BE2C (cell line): ENCODE data around the gene HCRTR1.

ENCODE experiments used
- DNase-seq: peaks from one replicate; pipeline ENCODE4 v3.0.0-alpha.2; 2020
- H3K27me3 ChIP-seq: fragments of 250-450 bp; sonication (Bioruptor Pico); 2 replicates; pipeline ENCODE4 v1.5.1; 2020; ENCODE audit warnings: mild to moderate bottlenecking
- H3K36me3 ChIP-seq: fragments of 250-450 bp; sonication (Bioruptor Pico); 2 replicates; pipeline ENCODE4 v1.5.1; 2020; ENCODE audit warnings: mild to moderate bottlenecking
- H3K4me1 ChIP-seq: fragments of 250-450 bp; sonication (Bioruptor Pico); 2 replicates; pipeline ENCODE4 v1.5.1; 2020
- H3K4me3 ChIP-seq: 2 replicates; pipeline ENCODE4 v1.5.1; 2011; ENCODE audit warnings: low read depth, low read length
- H3K9me3 ChIP-seq: fragments of 250-450 bp; sonication (Bioruptor Pico); 2 replicates; pipeline ENCODE4 v1.5.1; 2020
- TF ChIP-seq, protein P1 (sequence below): IDR thresholded peaks from 2 replicates; pipeline ENCODE4 v1.5.1; 2012; ENCODE audit warnings: mild to moderate bottlenecking, low read depth, low read length

The HCRTR1 gene

DNA sequence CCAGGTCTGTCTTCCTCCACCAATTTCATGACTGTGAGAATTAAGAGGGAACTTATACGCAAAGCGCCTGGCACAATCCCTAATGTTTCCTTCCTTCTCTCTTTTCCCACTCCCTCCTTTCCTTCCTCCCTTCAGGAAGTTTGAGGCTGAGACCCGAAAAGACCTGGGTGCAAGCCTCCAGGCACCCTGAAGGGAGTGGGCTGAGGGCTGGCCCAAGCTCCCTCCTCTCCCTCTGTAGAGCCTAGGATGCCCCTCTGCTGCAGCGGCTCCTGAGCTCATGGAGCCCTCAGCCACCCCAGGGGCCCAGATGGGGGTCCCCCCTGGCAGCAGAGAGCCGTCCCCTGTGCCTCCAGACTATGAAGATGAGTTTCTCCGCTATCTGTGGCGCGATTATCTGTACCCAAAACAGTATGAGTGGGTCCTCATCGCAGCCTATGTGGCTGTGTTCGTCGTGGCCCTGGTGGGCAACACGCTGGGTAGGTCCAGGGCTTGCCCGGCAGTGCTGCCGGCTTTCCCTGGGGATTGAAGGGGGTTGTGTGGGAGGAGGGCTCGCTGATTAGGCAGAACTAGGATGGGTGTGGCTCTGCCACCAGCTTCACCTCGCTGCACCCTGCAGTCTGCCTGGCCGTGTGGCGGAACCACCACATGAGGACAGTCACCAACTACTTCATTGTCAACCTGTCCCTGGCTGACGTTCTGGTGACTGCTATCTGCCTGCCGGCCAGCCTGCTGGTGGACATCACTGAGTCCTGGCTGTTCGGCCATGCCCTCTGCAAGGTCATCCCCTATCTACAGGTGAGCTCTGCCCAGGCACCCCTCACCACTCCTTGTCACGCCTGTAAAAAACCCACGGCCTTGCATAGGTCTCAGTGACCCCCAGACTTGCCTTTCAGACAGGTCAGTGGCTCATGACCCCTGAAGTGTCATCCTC is 1.7 kb downstream of the HCRTR1 start:
- Histone ChIP-seq H3K4me1 (peaks cover 8% of the 10 kb centered on the region), H3K9me3 (no peaks in the 10 kb centered on the region), H3K27me3 (no peaks in the 10 kb centered on the region), H3K36me3 (no peaks in the 10 kb centered on the region), H3K4me3 (no peak overlapping the region)
- TF ChIP-seq, protein P1, sequence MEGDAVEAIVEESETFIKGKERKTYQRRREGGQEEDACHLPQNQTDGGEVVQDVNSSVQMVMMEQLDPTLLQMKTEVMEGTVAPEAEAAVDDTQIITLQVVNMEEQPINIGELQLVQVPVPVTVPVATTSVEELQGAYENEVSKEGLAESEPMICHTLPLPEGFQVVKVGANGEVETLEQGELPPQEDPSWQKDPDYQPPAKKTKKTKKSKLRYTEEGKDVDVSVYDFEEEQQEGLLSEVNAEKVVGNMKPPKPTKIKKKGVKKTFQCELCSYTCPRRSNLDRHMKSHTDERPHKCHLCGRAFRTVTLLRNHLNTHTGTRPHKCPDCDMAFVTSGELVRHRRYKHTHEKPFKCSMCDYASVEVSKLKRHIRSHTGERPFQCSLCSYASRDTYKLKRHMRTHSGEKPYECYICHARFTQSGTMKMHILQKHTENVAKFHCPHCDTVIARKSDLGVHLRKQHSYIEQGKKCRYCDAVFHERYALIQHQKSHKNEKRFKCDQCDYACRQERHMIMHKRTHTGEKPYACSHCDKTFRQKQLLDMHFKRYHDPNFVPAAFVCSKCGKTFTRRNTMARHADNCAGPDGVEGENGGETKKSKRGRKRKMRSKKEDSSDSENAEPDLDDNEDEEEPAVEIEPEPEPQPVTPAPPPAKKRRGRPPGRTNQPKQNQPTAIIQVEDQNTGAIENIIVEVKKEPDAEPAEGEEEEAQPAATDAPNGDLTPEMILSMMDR = no peak
- DNase-seq = no peak

DNA sequence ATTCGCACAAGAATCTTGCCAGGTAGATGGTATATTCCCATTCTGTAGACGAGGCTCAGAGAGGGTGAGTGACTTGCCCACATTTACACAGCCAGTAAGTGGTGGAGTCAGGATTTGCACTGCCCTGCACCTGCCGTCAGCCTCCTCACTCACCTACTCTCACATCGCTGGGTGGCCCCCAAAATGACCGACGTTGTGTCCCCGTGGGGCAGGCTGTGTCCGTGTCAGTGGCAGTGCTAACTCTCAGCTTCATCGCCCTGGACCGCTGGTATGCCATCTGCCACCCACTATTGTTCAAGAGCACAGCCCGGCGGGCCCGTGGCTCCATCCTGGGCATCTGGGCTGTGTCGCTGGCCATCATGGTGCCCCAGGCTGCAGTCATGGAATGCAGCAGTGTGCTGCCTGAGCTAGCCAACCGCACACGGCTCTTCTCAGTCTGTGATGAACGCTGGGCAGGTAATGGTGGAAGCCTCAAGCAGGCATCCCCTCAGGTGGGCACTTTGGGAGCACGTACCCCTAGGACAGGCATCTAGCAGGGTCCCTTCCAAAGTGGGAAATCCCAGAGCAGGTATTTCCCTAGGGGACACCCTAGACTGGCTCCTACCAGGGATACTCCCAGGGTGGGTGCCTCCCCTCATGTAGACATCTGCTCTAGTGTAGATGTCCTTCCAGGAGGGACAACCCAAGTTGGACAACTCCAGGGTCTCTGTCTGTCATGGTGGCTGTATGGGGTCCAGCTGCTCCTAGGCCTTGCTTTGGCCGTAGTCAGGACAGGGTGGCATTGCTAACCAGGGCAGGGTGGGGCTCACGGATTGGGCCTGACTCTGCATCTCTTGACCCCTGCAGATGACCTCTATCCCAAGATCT is 3.4 kb downstream of the HCRTR1 start:
- no peaks in the 10 kb centered on the region for H3K9me3 ChIP-seq
- TF ChIP-seq, protein P1 = no peak
- no peaks in the 10 kb centered on the region for H3K27me3 ChIP-seq
- H3K4me3 ChIP-seq = no peak overlapping the region
- no peaks in the 10 kb centered on the region for H3K4me1 ChIP-seq
- no peak for DNase-seq
- H3K36me3 ChIP-seq = no peaks in the 10 kb centered on the region

DNA sequence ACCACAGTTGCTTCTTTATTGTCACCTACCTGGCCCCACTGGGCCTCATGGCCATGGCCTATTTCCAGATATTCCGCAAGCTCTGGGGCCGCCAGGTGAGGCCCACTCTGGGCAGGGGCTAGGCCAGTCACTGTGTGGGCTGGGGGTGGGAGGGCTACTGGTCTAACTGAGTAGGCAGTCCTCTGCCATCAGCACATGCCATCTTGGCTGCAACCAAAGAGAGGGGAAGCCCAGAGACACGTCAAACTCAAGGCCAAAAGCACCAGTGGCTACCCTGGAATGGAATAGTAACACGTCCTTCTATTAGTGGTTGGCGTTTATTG is 4.0 kb downstream of the HCRTR1 start:
- Histone ChIP-seq H3K36me3 (no peaks in the 10 kb centered on the region), H3K27me3 (no peaks in the 10 kb centered on the region), H3K4me1 (no peaks in the 10 kb centered on the region), H3K4me3 (no peak overlapping the region), H3K9me3 (no peaks in the 10 kb centered on the region)
- TF ChIP-seq, protein P1 = no peak
- no peak for DNase-seq

DNA sequence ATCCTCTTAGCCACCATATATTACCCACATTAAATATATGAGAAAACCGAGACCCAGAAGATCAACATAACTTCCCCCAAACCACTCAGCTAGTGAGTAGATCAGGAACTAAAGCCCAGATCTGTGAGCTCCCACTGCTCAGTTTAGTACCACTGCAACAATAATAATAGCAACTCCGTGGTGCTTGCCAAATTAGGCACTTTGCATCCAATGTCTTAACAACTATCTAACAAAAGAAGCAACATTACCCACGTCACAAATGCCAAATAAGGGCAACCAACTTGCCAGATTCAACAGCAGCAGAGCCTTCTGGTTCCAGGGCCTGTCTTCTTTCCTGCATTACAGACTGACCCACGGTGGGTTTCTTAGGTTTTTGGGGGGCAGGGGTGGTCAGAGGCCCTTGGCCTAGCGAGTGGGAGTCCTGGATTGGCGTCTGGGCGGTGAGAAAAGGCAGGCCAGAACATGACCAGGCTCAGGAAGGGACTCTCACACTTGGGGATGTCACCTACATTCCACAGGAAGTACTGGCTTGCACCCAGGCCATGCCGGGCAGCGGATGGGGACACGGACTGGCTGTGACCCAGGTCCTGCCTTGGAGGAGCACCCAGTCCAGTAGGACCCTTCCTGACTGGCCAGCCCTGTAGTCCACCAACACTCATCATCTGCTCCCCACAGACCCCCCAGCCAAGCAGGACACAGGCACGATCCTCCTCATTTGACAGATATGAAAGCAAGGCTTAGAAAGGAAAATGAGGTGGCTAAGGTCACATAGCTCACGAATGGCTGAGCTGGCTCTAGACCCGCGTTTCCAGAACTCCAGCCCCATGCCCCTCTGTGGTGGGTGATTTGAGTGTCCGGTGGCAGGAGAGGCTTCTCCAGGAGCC is 4.6 kb downstream of the HCRTR1 start:
- Histone ChIP-seq H3K4me1 (peaks cover 5% of the 10 kb centered on the region), H3K4me3 (no peak overlapping the region), H3K36me3 (no peaks in the 10 kb centered on the region), H3K9me3 (no peaks in the 10 kb centered on the region), H3K27me3 (no peaks in the 10 kb centered on the region)
- TF ChIP-seq, protein P1 = no peak
- DNase-seq = no peak

DNA sequence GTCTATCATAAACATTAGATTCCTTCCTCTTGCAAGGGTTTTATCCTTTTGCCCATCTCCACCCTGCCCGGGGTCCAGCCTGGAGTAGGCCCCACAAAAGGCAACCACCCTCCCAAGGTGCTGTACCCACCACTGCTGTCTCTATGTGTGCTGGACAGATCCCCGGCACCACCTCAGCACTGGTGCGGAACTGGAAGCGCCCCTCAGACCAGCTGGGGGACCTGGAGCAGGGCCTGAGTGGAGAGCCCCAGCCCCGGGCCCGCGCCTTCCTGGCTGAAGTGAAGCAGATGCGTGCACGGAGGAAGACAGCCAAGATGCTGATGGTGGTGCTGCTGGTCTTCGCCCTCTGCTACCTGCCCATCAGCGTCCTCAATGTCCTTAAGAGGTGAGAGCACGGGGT is 5.9 kb downstream of the HCRTR1 start:
- no peak overlapping the region for H3K4me3 ChIP-seq
- TF ChIP-seq, protein P1 = no peak
- no peaks in the 10 kb centered on the region for H3K27me3 ChIP-seq
- no peaks in the 10 kb centered on the region for H3K9me3 ChIP-seq
- no peaks in the 10 kb centered on the region; the same call in 1 of the 2 replicates for H3K36me3 ChIP-seq
- no peak for DNase-seq
- peaks cover 13% of the 10 kb centered on the region for H3K4me1 ChIP-seq
